GM21515 (cell line): ENCODE data around the gene EPG5.
"Not testable (repeated sequence)": the region's sequence is repeated elsewhere in the genome, so short reads cannot be mapped to it uniquely, and the experiment has no call there.

Source experiments
- ATAC-seq: cut with Tn5 transposase; IDR thresholded peaks from one replicate; pipeline ENCODE4 v1.9.1; 2021; ENCODE audit not compliant: unreplicated experiment

Gene EPG5

DNA sequence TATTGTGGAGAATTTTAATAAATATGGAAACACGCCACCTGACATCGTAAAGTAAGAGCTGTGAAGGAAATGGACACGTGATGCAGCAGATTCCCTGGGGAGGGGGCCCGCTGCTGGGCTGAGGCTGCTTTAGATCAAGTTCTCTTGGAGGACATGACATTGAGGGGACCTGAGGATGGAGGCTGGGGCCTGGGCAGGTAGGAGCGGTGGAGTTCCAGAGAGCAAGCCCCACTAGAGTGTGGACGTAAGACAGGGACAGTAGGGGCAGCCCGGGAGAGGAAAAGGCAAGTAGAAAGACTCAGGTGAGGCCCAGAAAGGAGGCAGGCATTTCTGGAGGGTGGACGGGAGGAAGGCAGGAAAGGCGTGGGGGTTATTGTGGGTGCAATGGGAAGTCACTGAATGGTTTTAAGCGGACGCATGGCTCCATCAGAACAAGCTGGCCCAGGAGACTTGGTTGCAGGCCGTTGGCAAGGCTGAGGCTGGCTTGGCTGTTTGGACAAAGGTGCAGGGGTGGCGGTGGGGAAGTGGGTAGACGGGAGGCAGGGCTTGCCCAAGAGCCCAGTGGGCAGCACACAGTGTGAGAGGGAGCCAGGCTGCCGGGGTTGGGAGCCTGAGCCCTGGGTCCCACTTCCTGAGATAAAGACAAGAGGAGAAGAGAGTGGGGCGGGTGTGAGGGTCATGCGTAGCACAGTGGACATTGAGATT is 125.9 kb downstream of the EPG5 start:
- no peak for ATAC-seq

DNA sequence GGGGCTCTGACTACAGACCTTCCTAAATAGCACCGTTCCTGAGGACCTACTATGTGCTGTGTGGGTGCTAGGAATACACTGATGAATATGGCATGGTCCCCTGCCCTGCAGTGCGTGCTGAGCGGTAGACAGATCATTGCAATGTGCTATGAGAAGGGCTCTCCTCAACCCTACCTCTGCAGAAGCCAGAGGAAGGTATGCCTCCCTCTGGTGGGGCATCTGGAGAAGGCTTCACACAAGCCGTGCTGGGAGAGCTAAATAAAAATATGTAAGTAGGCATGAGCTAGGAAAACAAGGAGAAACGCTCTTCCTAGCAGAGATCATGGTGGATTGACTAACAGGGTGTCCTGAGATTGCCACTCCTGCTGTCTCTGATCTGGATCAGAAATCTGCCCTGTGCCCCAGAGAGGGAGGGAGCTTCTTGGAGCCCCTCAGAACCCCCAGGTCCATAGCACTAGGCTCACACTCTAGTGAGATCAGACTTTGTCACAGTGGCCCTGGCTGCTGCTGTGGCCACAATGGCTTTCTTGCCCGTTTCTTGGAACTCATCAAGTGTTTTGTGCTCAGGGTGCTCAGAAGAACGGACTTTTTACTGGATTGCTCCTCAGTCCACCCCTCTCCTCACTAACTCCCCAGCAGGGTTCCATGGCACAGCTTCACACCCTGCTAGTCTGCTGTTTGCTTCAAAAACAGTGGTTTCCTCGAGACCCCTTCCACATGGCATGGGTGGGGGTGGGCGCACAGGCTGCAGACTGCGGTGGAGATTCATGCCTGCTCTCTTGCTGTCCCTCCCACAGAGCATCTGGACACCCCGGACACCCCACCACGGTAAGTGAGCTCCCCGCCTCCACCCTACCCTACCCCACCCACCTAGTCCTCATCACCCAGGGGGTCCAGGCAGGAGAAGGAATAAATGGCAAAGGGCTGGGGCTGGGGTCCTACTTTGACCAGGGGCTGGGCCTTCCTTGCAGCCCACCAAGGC is 127.4 kb downstream of the EPG5 start:
- no peak for ATAC-seq

DNA sequence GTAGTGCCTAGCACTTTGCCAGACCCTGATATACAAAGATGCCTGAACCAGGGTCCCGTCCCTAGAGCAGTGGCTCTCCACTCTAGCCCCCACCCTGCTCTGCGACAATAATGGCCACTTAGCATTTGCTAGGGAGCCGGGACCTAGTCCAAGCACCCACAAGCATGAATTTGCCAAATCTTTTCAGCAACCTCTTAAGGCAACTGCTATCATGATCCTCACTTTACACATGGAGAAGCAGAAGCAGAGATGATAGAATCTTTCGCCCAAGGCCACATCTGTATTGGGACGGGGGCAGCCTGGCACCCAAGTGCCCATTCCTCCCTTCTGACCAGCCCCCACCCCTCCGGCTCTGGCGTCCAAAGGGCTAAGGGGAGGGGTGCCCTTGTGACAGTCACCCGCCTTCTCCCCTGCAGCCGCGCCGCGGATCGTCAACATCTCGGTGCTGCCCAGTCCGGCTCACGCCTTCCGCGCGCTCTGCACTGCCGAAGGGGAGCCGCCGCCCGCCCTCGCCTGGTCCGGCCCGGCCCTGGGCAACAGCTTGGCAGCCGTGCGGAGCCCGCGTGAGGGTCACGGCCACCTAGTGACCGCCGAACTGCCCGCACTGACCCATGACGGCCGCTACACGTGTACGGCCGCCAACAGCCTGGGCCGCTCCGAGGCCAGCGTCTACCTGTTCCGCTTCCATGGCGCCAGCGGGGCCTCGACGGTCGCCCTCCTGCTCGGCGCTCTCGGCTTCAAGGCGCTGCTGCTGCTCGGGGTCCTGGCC is 128.6 kb downstream of the EPG5 start:
- ATAC-seq, result no peak

DNA sequence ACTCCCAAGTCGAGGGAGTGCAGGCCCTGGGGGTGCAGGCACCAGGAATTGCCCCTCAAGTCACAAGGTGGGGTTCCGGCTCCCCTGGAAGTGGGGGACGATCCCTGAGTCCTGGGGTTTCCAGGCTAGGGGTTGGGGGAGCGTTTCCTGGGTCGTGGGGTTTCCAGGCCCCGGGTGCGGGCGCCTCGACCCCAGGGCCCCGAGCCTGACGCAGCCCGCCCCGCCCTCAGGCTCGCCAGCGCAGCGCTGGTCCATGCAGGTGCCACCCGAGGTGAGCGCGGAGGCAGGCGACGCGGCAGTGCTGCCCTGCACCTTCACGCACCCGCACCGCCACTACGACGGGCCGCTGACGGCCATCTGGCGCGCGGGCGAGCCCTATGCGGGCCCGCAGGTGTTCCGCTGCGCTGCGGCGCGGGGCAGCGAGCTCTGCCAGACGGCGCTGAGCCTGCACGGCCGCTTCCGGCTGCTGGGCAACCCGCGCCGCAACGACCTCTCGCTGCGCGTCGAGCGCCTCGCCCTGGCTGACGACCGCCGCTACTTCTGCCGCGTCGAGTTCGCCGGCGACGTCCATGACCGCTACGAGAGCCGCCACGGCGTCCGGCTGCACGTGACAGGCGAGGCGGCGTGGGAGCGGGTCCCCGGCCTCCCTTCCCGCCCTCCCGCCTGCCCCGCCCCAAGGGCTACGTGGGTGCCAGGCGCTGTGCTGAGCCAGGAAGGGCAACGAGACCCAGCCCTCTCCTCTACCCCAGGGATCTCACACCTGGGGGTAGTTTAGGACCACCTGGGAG is 129.7 kb downstream of the EPG5 start:
- ATAC-seq, result no peak

DNA sequence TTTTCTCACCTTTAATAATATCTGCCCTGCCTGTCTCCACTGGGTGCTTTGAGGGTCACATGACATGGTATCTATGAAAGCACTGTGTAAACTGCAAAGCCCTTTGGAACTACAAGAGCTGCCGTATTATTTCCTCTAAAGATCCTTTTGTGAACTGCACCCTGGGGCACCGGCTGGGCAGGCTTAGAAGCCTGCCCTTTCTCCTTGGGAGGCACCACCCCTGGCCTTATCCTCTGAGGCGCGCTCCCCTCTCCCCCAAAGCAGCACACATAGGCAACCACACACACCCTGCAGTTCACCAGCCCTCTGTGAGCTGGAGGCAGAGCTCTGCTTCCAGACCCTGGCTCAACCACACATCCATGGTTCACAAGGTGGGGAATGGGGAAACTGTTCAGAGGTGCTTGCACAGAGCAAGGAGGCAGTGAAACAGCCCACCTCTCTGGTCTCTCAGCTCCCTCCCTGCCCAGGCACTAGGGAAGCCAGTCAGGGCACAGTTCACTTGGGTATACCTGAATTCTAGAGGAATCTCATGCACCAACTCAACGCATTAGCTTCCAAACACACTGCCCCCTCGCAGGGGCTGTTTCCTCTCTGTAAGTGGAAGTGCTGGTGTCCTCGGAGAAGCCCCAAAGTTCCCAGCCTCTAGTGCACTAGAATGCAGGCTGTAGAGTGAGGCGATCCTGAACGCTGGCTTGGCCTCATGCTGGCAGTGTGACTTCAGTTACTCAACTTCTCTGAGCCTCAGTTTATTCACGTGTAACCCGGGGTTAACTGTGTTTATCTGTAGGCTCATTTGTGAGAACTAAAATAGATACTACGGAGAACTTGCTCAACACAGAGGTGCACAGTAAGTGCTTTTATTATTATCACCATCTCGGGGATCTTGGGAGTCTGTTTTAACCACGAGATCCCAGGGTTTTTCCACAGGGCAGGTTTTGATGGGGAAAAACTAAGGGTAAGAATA is 130.6 kb downstream of the EPG5 start:
- no peak for ATAC-seq

DNA sequence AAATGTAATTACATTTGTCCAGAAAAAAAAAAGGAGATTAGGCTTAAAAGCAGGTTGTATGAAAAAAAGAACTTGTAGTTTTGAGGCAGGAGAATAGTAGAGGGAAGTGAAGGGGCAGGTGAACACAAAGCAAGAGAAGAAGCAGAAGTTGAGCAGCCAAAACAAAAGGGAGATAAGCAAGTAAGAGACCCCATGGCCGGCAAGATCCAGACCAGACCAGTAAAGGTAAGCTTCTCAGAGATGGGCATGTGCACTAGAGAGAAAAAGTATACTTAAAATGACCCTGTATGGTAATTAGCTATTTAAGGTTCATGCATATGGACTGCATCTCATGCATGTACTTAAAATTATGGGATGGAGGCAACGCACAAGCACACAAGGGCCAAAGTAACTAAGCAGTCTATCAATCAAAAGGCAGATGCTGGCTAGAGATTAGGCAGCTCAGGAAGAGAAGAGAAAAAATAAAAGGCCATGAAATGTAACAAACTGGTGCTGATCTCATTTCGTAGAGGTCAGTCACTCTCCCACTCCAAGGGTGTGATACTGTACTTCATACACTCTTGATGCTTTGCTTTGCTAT is 132.0 kb downstream of the EPG5 start:
- no peak for ATAC-seq

DNA sequence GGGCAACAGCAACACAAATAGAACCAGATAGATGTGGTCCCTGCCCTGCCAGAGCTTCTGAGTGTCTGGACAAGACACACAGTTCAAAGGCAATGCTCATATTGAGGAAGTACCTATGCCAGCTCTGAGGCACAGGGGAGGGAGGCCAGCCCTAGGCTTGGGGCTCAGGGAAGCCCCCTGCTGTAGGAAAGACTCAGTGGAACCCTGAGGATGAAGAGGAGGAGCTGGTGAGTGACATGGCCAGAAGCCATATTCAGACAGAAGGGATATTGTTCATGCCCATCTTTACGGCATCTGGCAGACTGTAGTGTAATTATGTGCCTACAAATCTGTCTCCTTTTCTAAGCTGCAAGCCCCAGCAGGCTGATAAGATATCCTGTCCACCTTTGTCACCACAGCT is 132.8 kb downstream of the EPG5 start:
- ATAC-seq, result no peak

DNA sequence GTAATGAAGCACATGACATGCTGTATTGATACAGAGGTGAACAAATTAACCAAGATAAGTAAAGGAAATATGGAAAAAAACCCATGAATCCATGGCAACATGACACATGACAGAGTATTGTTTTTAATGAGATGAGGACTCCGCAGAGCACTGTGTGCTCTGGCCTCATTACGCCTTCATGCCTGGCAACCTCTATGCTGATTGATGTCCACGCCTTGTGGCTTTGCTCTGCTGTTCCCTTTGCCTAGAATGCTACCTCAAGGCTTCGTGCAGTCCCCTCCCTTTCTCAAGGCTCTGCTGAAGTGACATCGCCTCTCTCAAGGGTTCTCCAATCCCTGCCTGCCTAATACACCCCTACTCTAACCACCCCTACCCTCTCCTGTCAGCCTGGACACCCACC is 133.3 kb downstream of the EPG5 start:
- ATAC-seq, result no peak

DNA sequence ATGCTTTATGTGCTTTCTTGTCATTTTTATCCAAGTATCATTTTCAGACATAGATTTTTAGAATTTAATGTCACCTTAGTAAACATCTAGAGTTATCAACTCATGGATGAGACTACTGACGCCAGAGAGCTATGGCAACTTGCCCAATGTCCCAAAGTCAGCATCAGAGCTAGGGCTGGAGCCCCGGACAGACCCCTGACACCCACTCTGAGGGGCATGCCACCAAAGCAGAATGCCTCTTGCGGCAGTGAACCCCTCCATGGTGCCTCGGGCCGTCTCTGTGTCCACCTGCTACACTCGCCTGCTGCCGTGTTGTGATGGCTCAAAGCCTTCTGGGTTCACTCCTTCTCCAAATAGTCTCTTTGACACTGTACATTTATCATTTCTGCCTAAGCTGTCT is 136.2 kb downstream of the EPG5 start:
- no peak for ATAC-seq

DNA sequence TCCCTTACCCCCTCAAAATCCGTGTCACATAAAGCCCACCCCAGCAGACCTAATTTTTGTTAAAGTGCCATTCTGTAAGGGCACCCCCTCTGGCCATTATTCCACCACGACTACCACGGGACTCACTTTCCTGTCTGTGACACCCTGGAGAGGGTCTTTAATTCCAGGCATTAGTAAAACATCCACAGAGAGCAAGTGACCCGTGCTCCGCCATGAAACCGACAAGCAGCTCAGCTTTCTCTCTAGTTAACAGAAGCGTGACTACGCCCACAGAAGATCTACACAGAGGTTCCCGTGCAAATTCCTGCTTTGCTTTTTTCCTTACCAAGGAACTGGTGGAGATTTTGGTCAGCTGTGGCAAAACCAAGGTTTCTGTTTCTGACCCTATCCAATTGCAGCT is 137.3 kb downstream of the EPG5 start:
- no peak for ATAC-seq

DNA sequence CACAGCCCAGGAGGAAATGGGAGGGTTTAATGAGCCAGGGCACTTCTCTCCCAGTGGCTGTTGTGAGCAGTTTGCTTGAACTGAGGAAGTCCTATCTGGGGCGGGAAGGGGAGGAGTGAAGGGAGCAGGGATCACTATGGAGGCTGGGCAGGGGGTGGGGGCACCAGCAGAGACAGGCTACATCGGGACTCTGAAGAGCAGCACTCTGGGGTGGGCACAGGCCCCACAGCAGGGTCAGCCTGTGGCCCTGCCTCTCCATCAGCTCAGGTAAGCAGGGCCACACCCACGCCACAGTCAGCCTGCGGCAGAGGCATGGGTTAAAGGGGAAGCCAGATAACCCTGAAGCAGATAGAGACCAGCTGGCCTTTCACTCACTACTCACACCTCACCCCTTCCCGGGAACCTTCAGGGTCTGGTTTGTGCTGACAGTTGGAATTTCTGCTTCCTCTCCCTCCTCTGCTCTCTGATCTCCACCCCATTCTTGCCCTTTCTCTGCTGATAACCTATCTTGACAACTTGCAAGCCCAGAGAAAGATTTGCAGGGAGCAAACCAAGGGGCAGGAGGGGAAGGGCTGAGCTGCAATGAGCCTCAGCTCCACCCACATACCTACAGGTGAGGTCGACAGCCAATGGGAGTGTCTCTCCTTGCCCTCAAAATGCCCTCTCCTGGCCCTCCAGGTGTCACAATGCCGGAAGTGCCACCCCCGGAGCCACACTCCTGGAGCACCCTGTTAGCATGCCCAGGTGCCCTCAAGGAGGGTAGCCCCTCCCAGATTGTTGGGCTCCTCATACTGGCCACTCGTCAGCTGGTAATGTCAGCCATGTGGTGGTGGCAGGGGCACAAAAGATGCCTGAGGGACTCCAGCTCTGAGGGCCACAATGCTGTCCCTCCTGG is 138.0 kb downstream of the EPG5 start:
- no peak for ATAC-seq

DNA sequence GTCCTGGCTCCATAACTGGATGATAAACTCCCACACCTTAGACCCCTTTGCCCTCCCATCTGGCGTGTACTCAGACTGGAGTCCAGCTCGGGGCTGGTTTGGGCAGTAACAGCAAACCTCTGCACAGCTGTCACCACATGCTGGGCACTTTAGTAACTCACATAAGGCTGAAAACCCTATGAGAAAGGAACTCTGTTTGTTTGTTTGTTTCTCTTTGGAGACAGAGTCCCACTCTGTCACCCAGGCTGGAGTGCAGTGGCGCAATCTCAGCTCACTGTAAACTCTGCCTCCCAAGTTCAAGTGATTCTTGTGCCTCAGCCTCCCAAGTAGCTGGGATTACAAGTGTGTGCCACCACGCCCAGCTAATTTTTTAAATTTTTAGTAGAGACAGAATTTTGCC is 140.4 kb downstream of the EPG5 start:
- not testable (repeated sequence) for ATAC-seq

DNA sequence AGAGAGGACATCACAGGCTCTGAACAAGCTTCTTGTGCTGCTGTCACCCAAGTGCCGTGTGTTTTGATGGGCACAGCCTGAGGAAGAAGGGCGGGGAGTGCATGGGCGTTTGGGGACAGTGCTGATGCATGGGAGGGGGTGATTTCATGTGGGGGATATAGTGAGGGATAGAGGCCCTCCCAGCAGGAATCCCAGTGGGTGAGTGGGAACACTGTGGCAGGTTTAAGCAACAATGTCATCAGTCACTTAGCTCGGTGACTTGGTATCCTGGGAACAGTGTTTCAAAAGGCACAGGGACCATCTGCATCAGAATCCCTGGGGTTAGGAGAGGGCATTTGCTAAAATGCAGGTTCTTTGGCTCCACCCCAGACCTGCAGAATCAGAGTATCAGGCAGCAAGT is 141.0 kb downstream of the EPG5 start:
- no peak for ATAC-seq

DNA sequence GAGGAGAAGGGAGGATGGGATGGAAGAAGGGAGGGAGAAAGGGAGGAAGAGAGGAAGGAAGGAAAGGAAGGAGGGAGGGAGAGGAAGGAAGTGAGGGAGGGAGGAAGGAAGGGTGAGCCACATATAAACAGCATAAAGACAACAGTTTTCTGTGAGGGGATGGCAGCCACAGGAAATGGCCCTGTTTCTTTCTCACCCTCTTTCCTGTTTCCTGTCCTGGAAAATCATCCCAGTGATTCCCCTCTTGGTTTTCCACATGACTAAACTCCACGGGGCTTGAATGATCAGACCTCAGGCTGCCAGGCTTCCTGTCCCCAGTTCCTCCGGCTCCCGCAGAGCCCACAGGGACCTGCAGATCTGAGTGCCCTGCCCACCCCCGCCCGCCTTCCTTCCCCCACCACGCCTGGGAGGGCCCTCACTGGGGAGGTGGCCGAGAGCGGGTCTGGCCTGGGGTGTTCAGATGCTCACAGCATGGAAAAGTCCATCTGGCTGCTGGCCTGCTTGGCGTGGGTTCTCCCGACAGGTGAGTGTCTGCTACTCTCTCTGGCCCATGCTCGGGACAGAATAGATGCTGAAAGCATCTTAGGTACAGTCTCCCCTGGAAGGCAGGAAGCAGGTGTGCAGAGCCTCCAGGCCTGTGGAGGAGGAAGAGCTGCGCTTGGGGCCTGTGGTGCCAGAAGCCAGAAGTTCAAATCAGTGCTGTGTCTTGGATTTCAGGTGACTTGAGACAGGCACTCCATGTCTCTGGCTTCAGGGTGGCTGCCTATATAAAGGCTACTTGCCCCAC is 141.7 kb downstream of the EPG5 start, which contains the start of gene SIGLEC15:
Gene SIGLEC15 (plus strand): TSS at position 418 of the 787 bp plus-strand sequence. CDS start 54 bp downstream, at position 472.
- ATAC-seq, result no peak

DNA sequence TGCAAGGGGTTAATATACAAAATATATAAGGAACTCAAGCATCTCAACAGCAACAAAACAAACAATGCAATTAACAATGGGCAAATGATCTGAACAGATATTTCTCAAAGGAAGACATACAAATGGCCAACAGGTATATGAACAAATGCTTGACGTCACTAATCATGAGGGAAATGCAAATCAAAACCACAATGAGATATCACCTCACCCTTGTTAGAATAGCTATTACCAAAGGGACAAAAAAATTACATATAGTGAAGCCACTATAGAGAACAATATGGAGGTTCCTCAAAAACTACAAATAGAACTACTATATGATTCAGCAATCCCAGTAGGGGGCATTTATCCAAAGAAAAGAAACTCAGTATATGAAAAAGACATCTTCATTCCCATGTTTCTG is 145.4 kb downstream of the EPG5 start:
- ATAC-seq, result no peak

DNA sequence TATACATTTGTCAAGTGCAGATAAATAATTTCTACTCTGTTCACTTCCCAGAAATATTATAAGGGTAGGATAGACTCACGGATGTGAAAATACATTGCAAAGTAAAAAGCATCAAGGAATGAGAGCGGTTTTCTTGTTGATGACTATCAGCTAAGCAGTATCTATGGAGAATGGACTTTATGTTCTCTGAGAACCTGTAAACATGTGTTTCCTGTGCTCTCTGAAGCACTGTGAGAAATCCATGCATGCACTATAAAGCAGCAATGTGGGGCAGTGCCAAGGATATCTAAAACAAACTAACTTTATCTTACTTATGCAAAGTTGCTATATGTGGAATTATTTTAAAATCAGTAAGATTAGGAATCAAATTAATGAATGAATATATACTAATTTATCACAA is 146.1 kb downstream of the EPG5 start:
- no peak for ATAC-seq

DNA sequence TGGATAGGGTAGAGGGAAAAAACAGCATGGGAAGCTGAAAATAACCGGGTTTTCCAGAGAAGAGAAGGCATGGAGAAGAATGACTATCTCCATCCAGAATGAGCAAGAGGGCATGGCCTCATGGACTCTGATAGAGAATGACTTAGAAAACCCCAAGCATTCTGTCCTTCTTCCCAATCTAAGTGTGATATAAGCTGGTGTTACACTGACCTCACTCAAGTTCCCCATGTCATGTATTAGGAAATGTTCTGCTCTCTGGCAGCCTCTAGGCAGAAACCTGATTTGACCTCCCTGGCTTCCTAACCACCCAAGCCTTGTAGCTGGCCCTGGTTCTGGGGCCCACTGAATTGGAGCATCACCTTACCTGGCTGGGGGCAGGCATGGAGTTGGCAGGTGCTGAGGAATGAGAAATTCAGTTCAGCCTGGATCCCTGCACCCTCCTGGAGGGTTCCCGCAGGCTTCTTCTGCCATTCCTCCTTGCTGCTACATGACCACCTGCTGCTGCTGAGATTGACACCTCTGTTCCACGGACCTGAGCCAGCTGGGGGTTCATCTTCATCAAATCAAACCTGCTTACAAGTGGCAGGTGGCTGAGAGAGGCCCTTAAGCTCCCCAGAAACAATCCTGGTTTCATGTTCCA is 146.9 kb downstream of the EPG5 start:
- no peak for ATAC-seq
